AG04449 (cell line): ENCODE results near the gene ACMSD.

Experiments
- CTCF ChIA-PET: fragments of 350-600 bp; formaldehyde crosslinking; extraction: SDS; loops from one replicate; lab custom pipeline; 2021; ENCODE audit warnings: antibody characterized with exemption; lab: Yijun Ruan, JAX
- POLR2A ChIA-PET: fragments of 400-600, 350-600 bp; formaldehyde crosslinking; extraction: SDS; loops from one replicate; lab custom pipeline; 2020; ENCODE audit warnings: antibody characterized with exemption, inconsistent platforms; lab: Yijun Ruan, JAX
- DNase-seq: peaks from one replicate; pipeline ENCODE4 v3.0.0-alpha.2; 2010; ENCODE audit warnings: low read depth, low spot score
- H3K4me3 ChIP-seq: 2 replicates; pipeline ENCODE4 v1.5.1; 2011; ENCODE audit warnings: low read depth, mild to moderate bottlenecking, control low read depth, low read length
- CTCF ChIP-seq: IDR thresholded peaks from one replicate; pipeline ENCODE4 v1.5.1; 2011; ENCODE audit warnings: mild to moderate bottlenecking, moderate library complexity, low read length, control low read depth, inconsistent platforms; ENCODE audit not compliant: insufficient read depth; ENCODE audit errors: missing control alignments

The ACMSD gene

GRCh38 chr2:134838143-134838620 lies at the start of gene ACMSD:
TSS of gene ACMSD (plus strand) at chr2:134838616. CDS start at chr2:134838683, 67 bp downstream.
- DNase-seq = no peak
- ChIA-PET POLR2A (interaction anchor here (1.0 kb wide), 1 partner anchor 22 kb away, joined by 4 read pairs; no protein-coding TSS in a partner anchor), CTCF (no interaction called here)
- no peak within 1 kb of the TSS for H3K4me3 ChIP-seq
- TF ChIP-seq CTCF = no peak

- no peak overlapping the region for H3K4me3 ChIP-seq
- no peak for TF ChIP-seq CTCF
- CTCF ChIA-PET = no interaction called here
- DNase-seq = no peak
- POLR2A ChIA-PET = no interaction called here
Observed at GRCh38 chr2:134790487-134790886, 47.9 kb upstream of the ACMSD start.

GRCh38 chr2:134791616-134792015 lies 46.8 kb upstream of the ACMSD start:
- ChIA-PET POLR2A (no interaction called here), CTCF (no interaction called here)
- no peak overlapping the region for H3K4me3 ChIP-seq
- no peak for TF ChIP-seq CTCF
- no peak for DNase-seq

- no peak for DNase-seq
- no peak for TF ChIP-seq CTCF
- POLR2A ChIA-PET = no interaction called here
- no peak overlapping the region for H3K4me3 ChIP-seq
- CTCF ChIA-PET = no interaction called here
Observed at GRCh38 chr2:134792186-134792585, 46.2 kb upstream of the ACMSD start.

- CTCF ChIA-PET = no interaction called here
- POLR2A ChIA-PET = no interaction called here
- DNase-seq = no peak
- H3K4me3 ChIP-seq = no peak overlapping the region
- no peak for TF ChIP-seq CTCF
Observed at GRCh38 chr2:134795765-134796164, 42.7 kb upstream of the ACMSD start.

GRCh38 chr2:134796373-134796772 lies 42.0 kb upstream of the ACMSD start:
- TF ChIP-seq CTCF = no peak
- DNase-seq = no peak
- no peak overlapping the region for H3K4me3 ChIP-seq
- POLR2A ChIA-PET = no interaction called here
- CTCF ChIA-PET = no interaction called here
